ENCODE data around the gene DPP7.

Gene DPP7

DNA sequence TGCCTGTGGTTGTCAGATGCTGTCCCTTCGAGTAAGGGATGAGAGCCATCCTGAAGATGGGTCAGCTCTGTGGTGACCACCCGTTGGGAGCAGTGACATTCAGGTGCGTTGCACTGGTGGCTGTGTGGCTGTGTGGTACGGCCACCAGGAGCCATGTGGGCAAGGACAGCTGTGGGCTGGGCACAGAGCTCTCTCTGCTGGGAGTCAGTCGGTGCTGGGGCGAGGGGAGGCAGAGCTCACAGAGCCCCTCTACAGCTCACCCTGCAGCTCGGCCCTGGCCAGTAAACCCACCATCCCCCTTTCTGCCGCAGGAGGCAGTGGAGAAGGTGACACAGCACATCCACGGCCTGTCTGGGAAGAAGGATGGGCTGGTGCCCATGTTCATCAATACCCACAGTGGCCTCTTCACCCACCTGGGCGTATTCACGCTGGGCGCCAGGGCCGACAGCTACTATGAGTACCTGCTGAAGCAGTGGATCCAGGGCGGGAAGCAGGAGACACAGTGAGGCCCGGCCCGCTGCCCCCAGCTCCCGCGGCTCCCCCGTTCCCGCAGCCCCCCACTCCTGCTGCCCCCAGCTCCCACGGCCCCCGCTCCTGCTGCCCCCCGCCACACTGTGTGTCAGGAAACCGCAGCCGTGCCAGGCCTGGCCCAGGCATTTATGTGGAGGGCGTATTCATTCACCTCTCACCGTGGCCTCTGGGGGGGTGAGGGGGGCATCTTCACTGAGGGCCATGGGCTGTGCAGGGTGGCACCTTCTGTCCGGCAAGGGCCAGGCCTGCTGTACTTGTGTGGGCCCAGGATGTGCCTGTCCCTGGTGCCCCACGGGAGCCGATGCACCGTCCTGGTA, 8.5 kb downstream of the DPP7 start:
- TF ChIP-seq CTCF (IDR thresholded peaks at IDR 0.05; ENCODE audit: insufficient read depth, missing control alignments): no peak
- no peak for FAIRE-seq

DNA sequence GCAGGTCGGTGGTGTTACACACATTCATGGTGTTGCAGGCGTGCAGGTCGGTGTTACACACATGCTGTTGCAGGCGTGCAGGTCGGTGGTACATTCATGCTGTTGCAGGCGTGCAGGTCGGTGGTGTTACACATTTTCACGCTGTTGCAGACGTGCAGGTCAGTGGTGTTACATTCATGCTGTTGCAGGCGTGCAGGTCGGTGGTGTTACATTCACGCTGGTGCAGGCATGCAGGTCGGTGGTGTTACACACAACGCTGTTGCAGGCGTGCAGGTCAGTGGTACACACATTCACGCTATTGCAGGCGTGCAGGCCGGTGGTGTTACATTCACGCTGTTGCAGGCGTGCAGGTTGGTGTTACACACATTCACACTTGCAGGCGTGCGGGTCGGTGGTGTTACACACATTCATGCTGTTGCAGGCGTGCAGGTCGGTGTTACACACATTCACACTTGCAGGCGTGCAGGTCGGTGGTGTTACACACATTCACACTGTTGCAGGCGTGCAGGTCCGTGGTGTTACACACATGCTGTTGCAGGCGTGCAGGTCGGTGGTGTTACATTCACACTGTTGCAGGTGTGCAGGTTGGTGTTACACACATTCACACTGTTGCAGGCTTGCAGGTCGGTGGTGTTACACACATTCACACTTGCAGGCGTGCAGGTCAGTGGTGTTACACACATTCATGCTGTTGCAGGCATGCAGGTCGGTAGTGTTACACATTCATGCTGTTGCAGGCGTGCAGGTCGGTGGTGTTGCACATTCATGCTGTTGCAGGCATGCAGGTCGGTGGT, 11.1 kb downstream of the DPP7 start:
- FAIRE-seq (no peak), DNase-seq (ENCODE audit: insufficient read length, low spot score) (no peak)
- TF ChIP-seq CTCF (IDR thresholded peaks at IDR 0.05; ENCODE audit: insufficient read depth, missing control alignments): no peak

More for the DNA sequence above, 8.5 kb downstream of the DPP7 start:
- no peak for DNase-seq (ENCODE audit: insufficient read length, low spot score)

- no peak for TF ChIP-seq CTCF (IDR thresholded peaks at IDR 0.05; ENCODE audit: insufficient read depth, missing control alignments)
- no peak for DNase-seq (ENCODE audit: insufficient read length, low spot score)
- no peak for FAIRE-seq
Measured at GRCh38 chr9:137099231-137099630, 15.3 kb downstream of the DPP7 start.

DNA sequence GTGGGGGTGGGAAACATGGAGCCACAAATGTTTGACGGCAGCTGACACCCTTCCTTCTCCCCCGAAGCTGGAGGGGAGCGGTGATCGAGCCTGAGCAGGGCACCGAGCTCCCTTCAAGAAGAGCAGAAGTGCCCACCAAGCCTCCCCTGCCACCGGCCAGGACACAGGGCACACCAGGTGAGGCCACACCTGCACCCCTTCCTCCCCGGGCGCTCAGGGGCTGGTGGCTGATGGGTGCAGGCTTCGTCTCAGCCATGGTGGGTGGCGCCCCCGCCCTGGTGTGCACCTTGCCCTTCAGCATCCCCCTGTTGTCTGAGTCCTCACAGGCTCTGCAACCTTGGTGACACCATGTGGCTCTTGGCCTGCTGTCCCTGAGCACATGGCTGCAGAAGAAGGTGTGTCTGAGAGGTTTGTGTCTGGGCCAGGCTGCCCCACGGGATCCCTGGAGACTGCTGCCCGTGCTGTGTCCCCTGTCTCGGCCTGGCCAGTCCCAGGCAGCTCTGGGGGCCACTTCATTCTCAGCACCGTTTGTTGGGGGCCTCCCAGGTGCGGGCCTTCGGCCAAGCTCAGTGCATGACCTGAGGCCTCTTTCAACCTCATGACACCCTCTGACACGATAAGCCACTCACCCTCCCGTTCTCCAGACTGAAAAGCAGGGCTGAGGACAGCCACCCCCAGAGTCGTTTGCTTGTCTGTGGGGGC, 16.6 kb downstream of the DPP7 start:
- FAIRE-seq (no peak), DNase-seq (ENCODE audit: insufficient read length, low spot score) (no peak)
- no peak for TF ChIP-seq CTCF (IDR thresholded peaks at IDR 0.05; ENCODE audit: insufficient read depth, missing control alignments)

DNA sequence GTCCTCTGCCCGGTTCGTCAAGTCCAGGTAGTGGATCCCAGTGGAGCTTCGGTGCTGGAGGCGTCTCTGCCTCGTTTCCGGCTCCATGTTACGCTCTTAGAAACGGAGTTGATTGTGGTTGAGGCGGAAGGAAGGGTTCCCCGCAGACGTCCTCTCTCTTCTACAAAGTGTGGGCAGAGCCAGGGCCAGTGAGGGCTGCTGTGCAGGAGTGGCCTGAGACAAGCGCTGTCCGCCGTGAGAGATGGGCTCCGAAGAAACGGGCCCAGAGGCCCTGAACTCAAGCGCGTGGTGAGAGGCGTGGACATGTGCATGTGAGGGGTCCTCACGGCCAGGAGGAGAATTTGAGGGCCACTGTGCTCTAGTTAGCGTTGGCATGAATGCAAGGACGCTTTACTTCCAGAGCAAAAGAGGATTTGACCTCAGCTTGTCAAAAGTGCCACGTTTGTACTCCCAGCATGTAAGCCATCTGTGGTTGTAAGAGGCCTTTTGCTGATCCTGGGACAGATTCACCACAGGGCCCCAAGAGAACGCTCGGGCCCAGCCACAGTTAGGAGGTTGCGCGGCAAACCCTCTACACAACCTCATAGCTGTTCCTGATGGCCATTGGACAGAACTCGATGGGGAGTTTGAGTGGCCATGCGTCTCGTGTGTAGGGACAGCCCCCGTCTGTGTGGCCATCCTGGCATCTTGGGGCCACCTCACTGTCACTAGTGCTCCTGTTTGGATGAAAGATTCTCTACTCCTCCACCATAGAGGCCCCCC, 17.6 kb downstream of the DPP7 start:
- no peak for DNase-seq (ENCODE audit: insufficient read length, low spot score)
- no peak for TF ChIP-seq CTCF (IDR thresholded peaks at IDR 0.05; ENCODE audit: insufficient read depth, missing control alignments)
- FAIRE-seq: no peak

DNA sequence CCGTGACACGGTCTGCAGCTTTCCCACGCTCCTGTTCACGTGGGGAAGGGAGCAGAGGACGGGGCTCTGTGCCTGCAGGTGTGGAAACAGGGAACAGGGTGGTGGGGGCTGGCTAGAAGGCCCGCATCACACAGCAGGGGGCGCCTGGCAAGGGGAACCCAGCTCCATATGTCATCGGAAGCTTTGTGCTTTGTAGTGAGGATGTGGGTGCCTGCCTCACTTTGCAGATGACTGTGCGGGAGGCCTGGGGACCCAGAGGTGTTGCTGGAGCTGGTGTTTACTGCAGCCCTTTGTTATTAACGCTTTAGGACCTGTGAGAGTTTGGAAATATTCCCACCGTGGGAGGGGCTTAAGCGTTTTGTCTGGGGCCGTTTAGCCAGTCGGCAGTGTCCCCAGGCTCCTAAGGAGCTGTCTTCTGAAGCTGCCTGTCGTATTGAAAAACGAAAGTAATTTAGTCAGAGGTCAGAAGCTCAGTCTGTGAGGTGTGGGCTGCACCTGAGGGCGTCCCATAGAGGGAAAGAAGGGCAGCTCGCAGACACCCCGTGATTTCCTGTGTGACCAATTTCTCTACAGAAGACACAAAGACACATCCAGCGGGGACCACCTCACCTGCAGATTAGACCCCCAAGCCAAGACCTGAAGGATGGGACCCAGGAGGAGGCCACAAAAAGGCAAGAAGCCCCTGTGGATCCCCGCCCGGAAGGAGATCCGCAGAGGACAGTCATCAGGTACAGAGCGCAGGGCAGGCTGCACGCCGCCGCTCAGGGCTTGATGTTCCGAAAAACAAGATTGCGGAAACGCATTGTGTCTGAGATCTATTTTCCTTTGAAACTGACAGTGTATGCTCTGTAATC, 18.6 kb downstream of the DPP7 start:
- peak; percentile 21 for TF ChIP-seq CTCF (IDR thresholded peaks at IDR 0.05; ENCODE audit: insufficient read depth, missing control alignments)
- FAIRE-seq: no peak
- no peak for DNase-seq (ENCODE audit: insufficient read length, low spot score)
